ENCODE data around the gene ZNF280C.
A peak's percentile ranks its signal among the peaks of the same experiment; 100 is the strongest.

ZNF280C gene

DNA sequence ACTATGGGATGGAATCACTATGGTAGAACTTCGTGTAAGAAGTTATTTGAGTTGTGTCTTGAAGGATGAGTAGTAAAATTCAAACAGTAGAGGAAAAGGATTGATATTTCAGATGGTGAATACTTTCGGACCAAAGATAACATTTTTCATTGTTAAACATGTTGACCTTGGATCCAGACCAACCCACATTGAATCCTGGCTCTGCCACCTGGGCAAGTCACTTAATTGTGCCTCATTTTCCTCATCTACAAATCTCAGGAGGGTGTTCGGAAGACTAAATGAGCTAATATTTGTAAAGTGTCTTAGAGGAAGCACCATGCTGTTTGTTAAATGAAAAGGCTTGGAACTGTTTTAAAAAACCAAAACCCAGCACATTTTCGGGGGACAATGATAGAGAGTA, 101.7 kb downstream of the ZNF280C start:
- Histone ChIP-seq H2AFZ (no peak overlapping the region), H3K4me3 (ENCODE audit: low read depth, low read length) (no peak overlapping the region), H3K9ac (no peak overlapping the region), H3K4me1 (peaks cover 3% of the 10 kb centered on the region), H3K4me2 (ENCODE audit: low read length) (no peak overlapping the region), H3K27me3 (ENCODE audit: control insufficient read depth, insufficient read depth, low read length) (no peaks in the 10 kb centered on the region), H3K9me3 (ENCODE audit: control insufficient read depth, low read length) (no peaks in the 10 kb centered on the region), H3K36me3 (ENCODE audit: control insufficient read depth, insufficient read depth, low read length) (no peaks in the 10 kb centered on the region), H3K27ac (no peak overlapping the region), H3K79me2 (no peaks in the 10 kb centered on the region)
- TF ChIP-seq, protein P1, sequence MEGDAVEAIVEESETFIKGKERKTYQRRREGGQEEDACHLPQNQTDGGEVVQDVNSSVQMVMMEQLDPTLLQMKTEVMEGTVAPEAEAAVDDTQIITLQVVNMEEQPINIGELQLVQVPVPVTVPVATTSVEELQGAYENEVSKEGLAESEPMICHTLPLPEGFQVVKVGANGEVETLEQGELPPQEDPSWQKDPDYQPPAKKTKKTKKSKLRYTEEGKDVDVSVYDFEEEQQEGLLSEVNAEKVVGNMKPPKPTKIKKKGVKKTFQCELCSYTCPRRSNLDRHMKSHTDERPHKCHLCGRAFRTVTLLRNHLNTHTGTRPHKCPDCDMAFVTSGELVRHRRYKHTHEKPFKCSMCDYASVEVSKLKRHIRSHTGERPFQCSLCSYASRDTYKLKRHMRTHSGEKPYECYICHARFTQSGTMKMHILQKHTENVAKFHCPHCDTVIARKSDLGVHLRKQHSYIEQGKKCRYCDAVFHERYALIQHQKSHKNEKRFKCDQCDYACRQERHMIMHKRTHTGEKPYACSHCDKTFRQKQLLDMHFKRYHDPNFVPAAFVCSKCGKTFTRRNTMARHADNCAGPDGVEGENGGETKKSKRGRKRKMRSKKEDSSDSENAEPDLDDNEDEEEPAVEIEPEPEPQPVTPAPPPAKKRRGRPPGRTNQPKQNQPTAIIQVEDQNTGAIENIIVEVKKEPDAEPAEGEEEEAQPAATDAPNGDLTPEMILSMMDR (IDR thresholded peaks at IDR 0.05), result no peak

DNA sequence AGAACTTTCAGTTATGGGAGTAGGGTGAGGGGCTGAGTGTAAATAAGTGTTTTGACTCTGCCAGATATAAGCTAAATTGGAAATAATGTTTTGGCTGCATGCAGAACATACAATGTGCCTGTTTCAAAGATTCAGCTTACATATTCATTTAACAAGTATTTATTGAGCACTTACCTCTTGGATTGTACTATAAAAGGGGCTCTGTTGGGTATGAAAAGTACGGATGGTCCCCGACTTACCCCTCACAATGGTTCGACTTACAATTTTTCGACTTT, 102.3 kb downstream of the ZNF280C start:
- H3K4me1 ChIP-seq, result peaks cover 5% of the 10 kb centered on the region
- H2AFZ ChIP-seq, result peak overlapping the region; percentile 81
- peak overlapping the region; percentile 81 for H3K4me2 ChIP-seq (ENCODE audit: low read length)
- H3K27me3 ChIP-seq (ENCODE audit: control insufficient read depth, insufficient read depth, low read length), result no peaks in the 10 kb centered on the region
- H3K4me3 ChIP-seq (ENCODE audit: low read depth, low read length), result peak overlapping the region; percentile 75
- peak overlapping the region; percentile 85 for H3K27ac ChIP-seq
- H3K79me2 ChIP-seq, result no peaks in the 10 kb centered on the region
- no peaks in the 10 kb centered on the region for H3K9me3 ChIP-seq (ENCODE audit: control insufficient read depth, low read length)
- no peaks in the 10 kb centered on the region for H3K36me3 ChIP-seq (ENCODE audit: control insufficient read depth, insufficient read depth, low read length)
- TF ChIP-seq, protein P1 (IDR thresholded peaks at IDR 0.05), result no peak
- no peak overlapping the region for H3K9ac ChIP-seq

DNA sequence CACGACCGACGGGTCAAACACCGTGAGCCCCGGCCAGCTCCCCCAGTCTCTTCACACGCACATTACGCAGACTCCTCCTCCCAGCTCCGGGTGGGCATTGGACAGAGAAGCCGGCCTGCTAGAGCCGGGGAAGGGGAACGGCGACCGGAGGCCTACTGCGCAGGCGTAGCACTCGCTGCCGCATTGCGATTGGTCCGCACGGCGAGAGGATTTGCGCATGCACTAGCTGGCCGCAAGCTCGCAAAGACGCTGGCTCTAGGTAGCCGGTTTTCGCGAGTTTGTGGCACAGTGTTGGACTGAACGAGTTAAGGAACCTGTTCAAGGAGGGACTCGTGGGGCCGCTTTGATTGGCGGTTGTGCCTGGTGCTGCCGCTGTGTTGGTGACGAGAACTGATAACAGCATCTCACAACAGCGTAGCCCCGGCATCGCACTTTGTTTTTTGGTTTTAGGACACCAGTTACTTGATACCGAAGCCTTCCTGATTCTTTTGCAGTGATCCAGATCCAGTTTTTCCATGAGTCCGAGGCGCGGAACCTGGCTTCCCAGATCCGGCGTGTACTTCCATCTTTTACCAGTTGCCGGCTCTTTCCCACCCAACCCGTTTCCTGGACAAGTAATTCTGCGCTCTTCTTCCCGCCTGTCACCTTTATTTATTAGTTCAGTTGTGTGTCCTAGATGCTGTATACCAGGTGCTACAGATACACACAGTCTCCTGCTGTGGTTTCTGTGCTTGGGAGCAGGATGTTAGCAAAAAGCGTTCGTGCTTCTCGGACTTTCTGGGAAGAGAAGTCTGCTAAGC, 102.8 kb downstream of the ZNF280C start, which contains the start of gene AIFM1:
Gene AIFM1, minus strand, starts transcription at position 139 of the 800 bp plus-strand sequence. CDS start 185 bp downstream, outside the sequence.
- H3K4me3 ChIP-seq (ENCODE audit: low read depth, low read length), result peak within 1 kb of the TSS; percentile 75
- peak within 1 kb of the TSS; percentile 81 for H3K4me2 ChIP-seq (ENCODE audit: low read length)
- no peaks in the 10 kb centered on the region for H3K79me2 ChIP-seq
- H3K36me3 ChIP-seq (ENCODE audit: control insufficient read depth, insufficient read depth, low read length), result no peaks in the 10 kb centered on the region
- no peaks in the 10 kb centered on the region for H3K9me3 ChIP-seq (ENCODE audit: control insufficient read depth, low read length)
- peak within 1 kb of the TSS; percentile 85 for H3K27ac ChIP-seq
- H3K9ac ChIP-seq, result no peak within 1 kb of the TSS
- H3K4me1 ChIP-seq, result peaks cover 5% of the 10 kb centered on the region
- H2AFZ ChIP-seq, result peak within 1 kb of the TSS; percentile 81
- H3K27me3 ChIP-seq (ENCODE audit: control insufficient read depth, insufficient read depth, low read length), result no peaks in the 10 kb centered on the region
- TF ChIP-seq, protein P1 (IDR thresholded peaks at IDR 0.05), result no peak

DNA sequence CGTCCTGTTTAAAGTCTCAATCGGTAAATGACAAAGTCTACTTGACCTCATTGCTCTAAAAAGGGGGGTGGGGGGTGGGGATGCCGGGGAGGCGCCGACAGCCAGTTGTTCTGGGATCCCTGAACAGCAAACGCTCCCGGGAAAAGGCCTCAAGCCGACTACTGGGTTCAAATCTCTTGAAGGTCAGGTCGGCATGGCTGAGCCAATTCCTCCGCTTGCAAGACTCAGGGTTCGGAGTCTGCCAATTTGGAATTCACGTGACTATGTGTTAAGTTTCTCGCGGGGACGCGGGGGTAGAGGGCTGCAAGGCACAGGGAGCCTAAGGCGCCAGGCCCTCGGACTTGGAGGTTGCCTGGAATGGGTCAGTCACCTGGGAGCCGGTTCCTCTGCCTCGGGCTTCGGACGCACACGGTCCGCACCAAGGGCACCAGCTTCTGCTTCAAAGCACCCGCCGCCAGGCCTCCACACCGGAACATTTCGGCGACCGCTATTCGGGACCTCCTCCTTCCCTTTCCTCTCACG, 103.5 kb downstream of the ZNF280C start:
- Histone ChIP-seq H3K4me3 (ENCODE audit: low read depth, low read length) (peak overlapping the region; percentile 75), H3K27me3 (ENCODE audit: control insufficient read depth, insufficient read depth, low read length) (no peaks in the 10 kb centered on the region), H2AFZ (peak overlapping the region; percentile 81), H3K4me1 (peaks cover 5% of the 10 kb centered on the region), H3K9me3 (ENCODE audit: control insufficient read depth, low read length) (no peaks in the 10 kb centered on the region), H3K79me2 (no peaks in the 10 kb centered on the region), H3K4me2 (ENCODE audit: low read length) (peak overlapping the region; percentile 76), H3K27ac (peak overlapping the region; percentile 85), H3K9ac (no peak overlapping the region), H3K36me3 (ENCODE audit: control insufficient read depth, insufficient read depth, low read length) (no peaks in the 10 kb centered on the region)
- TF ChIP-seq, protein P1 (IDR thresholded peaks at IDR 0.05), result no peak

Data from parathyroid adenoma (tissue), 2 donors.